SK-N-SH (cell line): ENCODE data around the gene MPPE1. TPM values are rescaled to one million over a fixed set of nuclear protein-coding genes. Genes with fewer than 3 reads are reported as not detected.

Experiments used
- polyA plus RNA-seq, 3 experiments: library from polyadenylated mRNA; depleted of rRNA; stranded (reverse); fragments of >200 nt; gene quantifications; 2 replicates each; pipeline ENCODE4 v1.2.3, GENCODE V29; 2012

The MPPE1 gene
- polyA plus RNA-seq, 1 of the 3 experiments (the other 2 are of a cell fraction) = 13.2 TPM

Other genes starting within 250 kb of the MPPE1 start
- 0.08 and 0.13 TPM in 2 replicates for gene GNAL, start 219.1 kb downstream of the MPPE1 start, polyA plus RNA-seq (2012; rRNA removed)
- gene CHMP1B, start 56.9 kb downstream of the MPPE1 start, polyA plus RNA-seq (2012; rRNA removed) = 45.1 and 52.4 TPM in 2 replicates
- gene IMPA2, start 73.2 kb upstream of the MPPE1 start, polyA plus RNA-seq (2012; rRNA removed) = 0.18 TPM in 1 of 2 replicates, not detected in the other
- not detected in 2 replicates for gene ANKRD62, start 185.5 kb upstream of the MPPE1 start, polyA plus RNA-seq (2012; rRNA removed)